Retinal pigment epithelial cell (primary cell): ENCODE measurements around the gene AJM1.

Experiments
- DNase-seq: peaks from one replicate; pipeline ENCODE4 v3.0.0-alpha.2; 2010; ENCODE audit warnings: low read depth
- H3K4me3 ChIP-seq: 2 replicates; pipeline ENCODE4 v1.5.1; 2011; ENCODE audit warnings: mild to moderate bottlenecking, low read length, control low read depth, moderate library complexity
- CTCF ChIP-seq: conservative IDR thresholded peaks from 2 replicates; pipeline ENCODE4 v1.5.1; 2011; ENCODE audit warnings: low read depth, low read length, control low read depth, inconsistent platforms

The AJM1 gene

GRCh38 chr9:136814725-136815421, 27.4 kb upstream of the AJM1 start:
- TF ChIP-seq CTCF: no peak
- no peak for DNase-seq
- H3K4me3 ChIP-seq: no peak overlapping the region

- H3K4me3 ChIP-seq: no peak overlapping the region
- DNase-seq: no peak
- no peak for TF ChIP-seq CTCF
These were observed 26.9 kb upstream of the AJM1 start for GRCh38 chr9:136815422-136815782.

- no peak for DNase-seq
- H3K4me3 ChIP-seq: no peak overlapping the region
- no peak for TF ChIP-seq CTCF
These were observed 21.1 kb upstream of the AJM1 start for GRCh38 chr9:136820971-136821825.

DNA sequence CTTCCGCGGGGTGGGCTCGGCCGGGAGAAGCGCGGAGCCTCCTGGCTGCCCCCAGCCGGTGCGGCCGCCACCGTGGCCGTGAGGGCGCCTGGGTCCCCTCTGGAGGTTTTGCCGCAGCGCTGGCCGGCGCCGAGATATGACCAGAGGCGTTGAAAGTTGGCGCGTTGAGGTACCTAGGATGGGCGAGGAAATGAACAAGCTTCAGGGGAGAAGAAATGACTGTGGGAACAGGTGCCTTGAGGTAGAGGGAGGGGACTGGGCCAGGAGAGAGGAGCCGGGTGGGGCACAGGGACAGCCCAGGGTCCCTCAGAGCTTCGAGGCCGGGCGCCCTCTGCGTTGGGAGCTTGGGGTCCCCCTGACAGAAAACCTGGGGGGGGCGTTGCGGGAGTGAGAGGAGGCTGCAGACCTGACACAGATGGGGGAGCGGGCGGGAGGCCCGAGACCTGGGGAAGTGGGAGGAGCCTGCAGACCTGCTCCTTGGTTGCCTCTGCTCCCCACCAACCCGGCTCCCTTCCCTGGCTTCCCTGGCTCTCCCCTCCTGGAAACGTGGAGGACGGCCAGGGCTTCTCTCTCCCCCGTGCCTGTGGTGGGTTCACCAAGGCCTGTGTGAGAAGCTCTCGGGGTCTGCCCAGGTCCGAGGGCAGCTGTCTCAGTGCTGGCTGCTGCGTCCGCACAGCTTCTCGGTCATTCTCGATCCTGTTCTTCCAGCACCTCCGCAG, 20.3 kb upstream of the AJM1 start:
- TF ChIP-seq CTCF: no peak
- DNase-seq: no peak
- no peak overlapping the region for H3K4me3 ChIP-seq

- DNase-seq: no peak
- TF ChIP-seq CTCF: no peak
- H3K4me3 ChIP-seq: no peak overlapping the region
These were observed 18.9 kb upstream of the AJM1 start for GRCh38 chr9:136823136-136824046.

DNA sequence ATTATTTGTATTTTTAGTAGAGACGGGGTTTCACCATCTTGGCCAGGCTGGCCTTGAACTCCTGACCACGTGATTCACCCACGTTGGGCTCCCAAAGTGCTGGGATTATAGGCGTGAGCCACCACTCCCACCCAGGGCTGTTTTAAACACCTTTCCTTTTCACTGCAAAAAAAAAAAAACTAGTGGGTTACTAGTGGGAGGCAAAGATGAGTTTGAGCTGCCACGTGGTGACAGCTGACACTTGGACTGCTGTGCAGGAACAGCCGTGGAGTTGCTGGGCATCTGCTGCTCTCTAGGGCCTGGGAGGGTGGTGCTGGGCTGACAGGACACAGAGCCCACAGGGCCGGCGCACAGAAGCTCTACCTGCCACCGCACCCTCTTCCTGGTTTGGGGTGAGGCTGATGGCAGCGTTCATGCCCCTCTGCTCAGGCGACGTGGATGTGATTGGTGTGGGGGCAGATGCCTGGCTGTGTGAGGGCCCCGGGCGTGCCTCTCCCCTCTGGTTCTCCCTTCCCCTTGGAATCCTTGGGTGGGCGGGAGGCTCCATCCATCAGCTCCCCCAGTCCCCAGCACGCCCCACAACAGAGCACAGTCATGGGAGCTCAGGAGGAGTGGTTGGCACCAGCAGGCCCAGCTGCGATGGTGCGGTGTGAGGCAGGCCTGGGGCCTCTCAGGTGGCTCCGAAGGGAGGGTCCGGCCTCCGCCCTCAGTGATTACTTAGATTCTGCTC, 17.6 kb upstream of the AJM1 start:
- no peak overlapping the region for H3K4me3 ChIP-seq
- DNase-seq: no peak
- no peak for TF ChIP-seq CTCF
